HCT116 (cell line): ENCODE measurements around the gene CHRNA4.

Experiments used
- CTCF ChIP-seq, 3 experiments: fragments of 200-600 bp in 1 of 3; sonication (generic) in 1 of 3; IDR thresholded peaks in 2 of 3; conservative IDR thresholded peaks in 1 of 3; 2 replicates each; pipeline ENCODE4 v1.5.1; 2012 to 2017; ENCODE audit warnings: low read depth in 2 of 3, low read length in 2 of 3, antibody characterized with exemption in 1 of 3, borderline replicate concordance in 1 of 3, control low read depth in 1 of 3, mild to moderate bottlenecking in 1 of 3, mixed read lengths in 1 of 3, mixed run types in 1 of 3, moderate library complexity in 1 of 3; ENCODE audit not compliant: insufficient read depth in 1 of 3
- MAX ChIP-seq: IDR thresholded peaks from 2 replicates; pipeline ENCODE4 v1.6.1; 2012
- POLR2AphosphoS5 ChIP-seq: IDR thresholded peaks from 2 replicates; pipeline ENCODE4 v1.6.1; 2011; ENCODE audit warnings: mild to moderate bottlenecking, low read depth, low read length, moderate library complexity
- REST ChIP-seq: IDR thresholded peaks from 2 replicates; pipeline ENCODE4 v1.6.1; 2012; ENCODE audit warnings: low read depth
- YY1 ChIP-seq: IDR thresholded peaks from 2 replicates; pipeline ENCODE4 v1.6.1; 2011; ENCODE audit warnings: low read length, low read depth, moderate library complexity, mild to moderate bottlenecking; ENCODE audit not compliant: insufficient replicate concordance; ENCODE audit errors: extremely low read depth
- ZFX ChIP-seq: fragments of 450-650 bp; IDR thresholded peaks from 2 replicates; pipeline ENCODE4 v1.6.1; 2017

- TF ChIP-seq CTCF (IDR thresholded peaks at IDR 0.05 in 2 of 3, conservative IDR thresholded peaks at IDR 0.05 in 1 of 3; ENCODE audit: borderline replicate concordance in 1 of 3, insufficient read depth in 1 of 3, low read depth in 2 of 3, low read length in 2 of 3) (no peak), ZFX (no peak), POLR2AphosphoS5 (no peak), YY1 (no peak), MAX (no peak), REST (no peak)
Measured at GRCh38 chr20:63298731-63299312, 62.3 kb downstream of the CHRNA4 start.
